HL-60 (cell line): ENCODE measurements around the gene ANKRD49.

Experiments used
- DNase-seq, 2 experiments: peaks; one replicate each; pipeline ENCODE4 v3.0.0-alpha.2; 2010 to 2020; ENCODE audit warnings: low read depth in 1 of 2, low spot score in 1 of 2
- H3K27ac ChIP-seq: fragments of 250-450 bp; sonication (Bioruptor Pico); replicated peaks from 2 replicates; pipeline ENCODE4 v1.5.1; 2020; ENCODE audit warnings: mild to moderate bottlenecking, moderate library complexity
- H3K27me3 ChIP-seq: fragments of 250-450 bp; sonication (Bioruptor Pico); 2 replicates; pipeline ENCODE4 v1.5.1; 2021; ENCODE audit warnings: mild to moderate bottlenecking, moderate library complexity; ENCODE audit not compliant: insufficient read depth, poor library complexity, severe bottlenecking
- H3K4me3 ChIP-seq: replicated peaks from 2 replicates; pipeline ENCODE4 v1.5.1; 2011; ENCODE audit warnings: mild to moderate bottlenecking, control low read depth, low read length; ENCODE audit not compliant: insufficient read depth
- GABPA ChIP-seq: IDR thresholded peaks from 2 replicates; pipeline ENCODE4 v1.6.1; 2012; ENCODE audit warnings: low read depth
- POLR2AphosphoS5 ChIP-seq: IDR thresholded peaks from 2 replicates; pipeline ENCODE4 v1.6.1; 2012; ENCODE audit warnings: low read depth
- SPI1 ChIP-seq: IDR thresholded peaks from 2 replicates; pipeline ENCODE4 v1.6.1; 2012; ENCODE audit warnings: low read depth, mild to moderate bottlenecking, borderline replicate concordance
- TF ChIP-seq, protein P1 (sequence below): IDR thresholded peaks from one replicate; pipeline ENCODE4 v1.5.1; 2011; ENCODE audit warnings: low read length, control low read depth, inconsistent platforms; ENCODE audit not compliant: insufficient read depth
- TF ChIP-seq, protein P2 (sequence below): IDR thresholded peaks from 2 replicates; pipeline ENCODE4 v1.6.1; 2012; ENCODE audit warnings: low read depth; ENCODE audit not compliant: insufficient replicate concordance

Gene ANKRD49

DNA sequence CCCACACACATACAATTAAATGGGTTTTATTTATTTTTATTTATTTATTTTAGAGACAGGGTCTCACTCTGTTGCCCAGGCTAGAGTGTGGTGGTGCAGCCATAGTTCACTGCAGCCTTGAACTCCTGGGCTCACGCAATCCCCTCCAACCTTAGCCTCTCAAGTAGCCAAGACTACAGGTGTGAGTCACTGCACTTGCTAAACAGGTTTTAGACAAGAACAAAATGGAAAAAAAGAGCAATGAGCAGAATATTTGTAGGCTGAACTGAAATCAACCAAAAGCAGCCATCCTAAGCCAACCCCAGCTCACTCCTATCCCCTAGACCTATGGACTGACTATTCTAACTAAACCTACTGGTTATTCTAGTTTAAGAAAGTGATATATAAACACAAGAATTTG is 37.9 kb upstream of the ANKRD49 start:
- no peak for DNase-seq
- no peak for TF ChIP-seq POLR2AphosphoS5
- no peak for TF ChIP-seq GABPA
- TF ChIP-seq, protein P1, sequence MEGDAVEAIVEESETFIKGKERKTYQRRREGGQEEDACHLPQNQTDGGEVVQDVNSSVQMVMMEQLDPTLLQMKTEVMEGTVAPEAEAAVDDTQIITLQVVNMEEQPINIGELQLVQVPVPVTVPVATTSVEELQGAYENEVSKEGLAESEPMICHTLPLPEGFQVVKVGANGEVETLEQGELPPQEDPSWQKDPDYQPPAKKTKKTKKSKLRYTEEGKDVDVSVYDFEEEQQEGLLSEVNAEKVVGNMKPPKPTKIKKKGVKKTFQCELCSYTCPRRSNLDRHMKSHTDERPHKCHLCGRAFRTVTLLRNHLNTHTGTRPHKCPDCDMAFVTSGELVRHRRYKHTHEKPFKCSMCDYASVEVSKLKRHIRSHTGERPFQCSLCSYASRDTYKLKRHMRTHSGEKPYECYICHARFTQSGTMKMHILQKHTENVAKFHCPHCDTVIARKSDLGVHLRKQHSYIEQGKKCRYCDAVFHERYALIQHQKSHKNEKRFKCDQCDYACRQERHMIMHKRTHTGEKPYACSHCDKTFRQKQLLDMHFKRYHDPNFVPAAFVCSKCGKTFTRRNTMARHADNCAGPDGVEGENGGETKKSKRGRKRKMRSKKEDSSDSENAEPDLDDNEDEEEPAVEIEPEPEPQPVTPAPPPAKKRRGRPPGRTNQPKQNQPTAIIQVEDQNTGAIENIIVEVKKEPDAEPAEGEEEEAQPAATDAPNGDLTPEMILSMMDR, result no peak
- no peak for TF ChIP-seq SPI1
- TF ChIP-seq, protein P2, sequence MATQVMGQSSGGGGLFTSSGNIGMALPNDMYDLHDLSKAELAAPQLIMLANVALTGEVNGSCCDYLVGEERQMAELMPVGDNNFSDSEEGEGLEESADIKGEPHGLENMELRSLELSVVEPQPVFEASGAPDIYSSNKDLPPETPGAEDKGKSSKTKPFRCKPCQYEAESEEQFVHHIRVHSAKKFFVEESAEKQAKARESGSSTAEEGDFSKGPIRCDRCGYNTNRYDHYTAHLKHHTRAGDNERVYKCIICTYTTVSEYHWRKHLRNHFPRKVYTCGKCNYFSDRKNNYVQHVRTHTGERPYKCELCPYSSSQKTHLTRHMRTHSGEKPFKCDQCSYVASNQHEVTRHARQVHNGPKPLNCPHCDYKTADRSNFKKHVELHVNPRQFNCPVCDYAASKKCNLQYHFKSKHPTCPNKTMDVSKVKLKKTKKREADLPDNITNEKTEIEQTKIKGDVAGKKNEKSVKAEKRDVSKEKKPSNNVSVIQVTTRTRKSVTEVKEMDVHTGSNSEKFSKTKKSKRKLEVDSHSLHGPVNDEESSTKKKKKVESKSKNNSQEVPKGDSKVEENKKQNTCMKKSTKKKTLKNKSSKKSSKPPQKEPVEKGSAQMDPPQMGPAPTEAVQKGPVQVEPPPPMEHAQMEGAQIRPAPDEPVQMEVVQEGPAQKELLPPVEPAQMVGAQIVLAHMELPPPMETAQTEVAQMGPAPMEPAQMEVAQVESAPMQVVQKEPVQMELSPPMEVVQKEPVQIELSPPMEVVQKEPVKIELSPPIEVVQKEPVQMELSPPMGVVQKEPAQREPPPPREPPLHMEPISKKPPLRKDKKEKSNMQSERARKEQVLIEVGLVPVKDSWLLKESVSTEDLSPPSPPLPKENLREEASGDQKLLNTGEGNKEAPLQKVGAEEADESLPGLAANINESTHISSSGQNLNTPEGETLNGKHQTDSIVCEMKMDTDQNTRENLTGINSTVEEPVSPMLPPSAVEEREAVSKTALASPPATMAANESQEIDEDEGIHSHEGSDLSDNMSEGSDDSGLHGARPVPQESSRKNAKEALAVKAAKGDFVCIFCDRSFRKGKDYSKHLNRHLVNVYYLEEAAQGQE, result no peak

DNA sequence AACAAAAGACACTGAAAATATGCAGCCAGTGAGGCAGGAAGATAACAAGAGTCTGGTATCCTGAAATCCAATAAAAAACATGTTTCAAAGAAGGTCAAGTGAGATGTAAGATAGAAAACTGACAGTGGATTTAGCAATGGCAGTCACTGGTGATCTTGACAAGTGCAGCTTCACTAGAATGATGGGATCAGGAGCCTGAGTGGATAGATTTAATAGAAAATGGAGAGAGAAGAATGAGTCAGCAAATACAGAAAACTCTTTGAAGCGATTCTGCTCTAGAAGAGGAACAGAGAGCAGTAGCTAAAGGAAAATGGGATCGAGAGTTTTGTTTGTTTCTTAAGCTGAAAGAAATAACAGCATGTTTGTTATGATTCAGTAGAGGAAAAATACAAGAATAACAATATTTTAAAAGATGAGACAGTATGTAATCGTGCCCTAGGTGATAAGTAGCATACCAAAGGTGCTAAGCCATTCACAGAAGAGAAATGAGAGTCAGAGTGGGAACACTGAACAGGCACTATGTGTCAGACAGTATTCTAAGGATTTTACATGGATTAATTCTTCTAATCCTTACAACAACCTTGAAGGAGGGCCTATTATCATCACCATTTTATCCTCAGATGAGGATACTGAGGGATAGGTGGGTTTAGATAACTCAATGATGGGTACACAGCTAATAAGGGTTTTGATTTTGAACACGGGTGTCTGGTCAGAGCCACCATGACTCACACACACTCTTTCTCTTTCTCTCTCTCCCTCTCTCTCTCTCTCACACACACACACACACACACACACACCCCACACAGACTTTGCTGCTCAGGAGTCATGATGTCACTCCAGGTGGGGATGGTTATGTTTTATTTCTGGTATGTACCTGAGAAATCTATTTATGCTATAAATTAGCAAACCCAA is 36.4 kb upstream of the ANKRD49 start:
- no peak overlapping the region for H3K27ac ChIP-seq
- TF ChIP-seq SPI1, result no peak
- no peak for TF ChIP-seq GABPA
- TF ChIP-seq, protein P1, result no peak
- no peak for TF ChIP-seq POLR2AphosphoS5
- TF ChIP-seq, protein P2, result no peak
- DNase-seq, result no peak
- no peaks in the 10 kb centered on the region for H3K27me3 ChIP-seq
- H3K4me3 ChIP-seq, result no peak overlapping the region

More for the DNA sequence above, 37.9 kb upstream of the ANKRD49 start:
- no peaks in the 10 kb centered on the region for H3K27me3 ChIP-seq
- H3K27ac ChIP-seq, result no peak overlapping the region
- no peak overlapping the region for H3K4me3 ChIP-seq

DNA sequence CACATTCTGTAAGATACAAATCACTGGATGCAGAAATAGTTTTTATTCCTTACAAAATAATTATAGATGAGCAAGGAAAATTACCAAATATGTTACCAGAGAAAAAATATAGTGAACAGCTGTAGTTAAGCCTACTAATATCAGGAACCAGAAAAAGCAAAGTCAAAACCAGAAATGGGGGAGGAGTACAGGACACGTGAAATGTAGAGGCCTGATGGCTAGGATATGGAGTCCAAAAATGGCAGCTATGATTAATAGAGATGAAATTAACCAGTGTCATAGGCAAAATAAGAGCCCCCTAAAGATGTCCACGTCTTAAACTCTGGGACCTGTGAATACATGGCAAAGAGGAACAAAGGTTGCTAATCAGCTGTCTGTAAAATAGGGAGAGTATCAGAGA is 34.2 kb upstream of the ANKRD49 start:
- Histone ChIP-seq H3K4me3 (no peak overlapping the region), H3K27me3 (no peaks in the 10 kb centered on the region), H3K27ac (no peak overlapping the region)
- TF ChIP-seq, protein P1, result no peak
- TF ChIP-seq, protein P2, result no peak
- no peak for DNase-seq
